ENCODE results near the gene SIN3A. TPM values are rescaled to one million over a fixed set of nuclear protein-coding genes. Genes with fewer than 3 reads are reported as not detected.

The SIN3A gene
- total and polyA plus RNA-seq, 2 experiments from 2014 or later, result 24.3 to 73.0 TPM

DNA sequence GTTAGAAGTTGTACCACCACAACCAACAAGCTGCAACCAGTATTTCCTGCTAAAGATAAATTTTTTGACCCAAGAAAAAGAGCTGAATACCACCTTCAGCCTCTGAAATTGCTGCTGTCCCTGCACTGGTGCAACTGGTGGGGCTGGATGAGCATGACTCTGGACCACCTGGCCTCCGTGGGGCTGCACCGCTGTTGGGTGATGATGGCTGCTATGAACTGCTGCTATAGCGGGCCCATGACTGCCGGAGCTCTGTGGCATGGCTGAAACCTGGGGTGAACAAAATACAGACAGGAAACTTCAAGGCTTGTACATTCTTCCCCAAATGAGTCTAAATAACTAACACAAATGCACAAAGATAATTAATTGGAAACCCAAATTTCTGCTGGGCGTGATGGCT lies 28.9 kb downstream of the SIN3A start (continued):
- TF ChIP-seq, protein P1, sequence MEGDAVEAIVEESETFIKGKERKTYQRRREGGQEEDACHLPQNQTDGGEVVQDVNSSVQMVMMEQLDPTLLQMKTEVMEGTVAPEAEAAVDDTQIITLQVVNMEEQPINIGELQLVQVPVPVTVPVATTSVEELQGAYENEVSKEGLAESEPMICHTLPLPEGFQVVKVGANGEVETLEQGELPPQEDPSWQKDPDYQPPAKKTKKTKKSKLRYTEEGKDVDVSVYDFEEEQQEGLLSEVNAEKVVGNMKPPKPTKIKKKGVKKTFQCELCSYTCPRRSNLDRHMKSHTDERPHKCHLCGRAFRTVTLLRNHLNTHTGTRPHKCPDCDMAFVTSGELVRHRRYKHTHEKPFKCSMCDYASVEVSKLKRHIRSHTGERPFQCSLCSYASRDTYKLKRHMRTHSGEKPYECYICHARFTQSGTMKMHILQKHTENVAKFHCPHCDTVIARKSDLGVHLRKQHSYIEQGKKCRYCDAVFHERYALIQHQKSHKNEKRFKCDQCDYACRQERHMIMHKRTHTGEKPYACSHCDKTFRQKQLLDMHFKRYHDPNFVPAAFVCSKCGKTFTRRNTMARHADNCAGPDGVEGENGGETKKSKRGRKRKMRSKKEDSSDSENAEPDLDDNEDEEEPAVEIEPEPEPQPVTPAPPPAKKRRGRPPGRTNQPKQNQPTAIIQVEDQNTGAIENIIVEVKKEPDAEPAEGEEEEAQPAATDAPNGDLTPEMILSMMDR (conservative IDR thresholded peaks at IDR 0.05; ENCODE audit: low read depth in 2 of 2), result no peak
- TF ChIP-seq, protein P2, sequence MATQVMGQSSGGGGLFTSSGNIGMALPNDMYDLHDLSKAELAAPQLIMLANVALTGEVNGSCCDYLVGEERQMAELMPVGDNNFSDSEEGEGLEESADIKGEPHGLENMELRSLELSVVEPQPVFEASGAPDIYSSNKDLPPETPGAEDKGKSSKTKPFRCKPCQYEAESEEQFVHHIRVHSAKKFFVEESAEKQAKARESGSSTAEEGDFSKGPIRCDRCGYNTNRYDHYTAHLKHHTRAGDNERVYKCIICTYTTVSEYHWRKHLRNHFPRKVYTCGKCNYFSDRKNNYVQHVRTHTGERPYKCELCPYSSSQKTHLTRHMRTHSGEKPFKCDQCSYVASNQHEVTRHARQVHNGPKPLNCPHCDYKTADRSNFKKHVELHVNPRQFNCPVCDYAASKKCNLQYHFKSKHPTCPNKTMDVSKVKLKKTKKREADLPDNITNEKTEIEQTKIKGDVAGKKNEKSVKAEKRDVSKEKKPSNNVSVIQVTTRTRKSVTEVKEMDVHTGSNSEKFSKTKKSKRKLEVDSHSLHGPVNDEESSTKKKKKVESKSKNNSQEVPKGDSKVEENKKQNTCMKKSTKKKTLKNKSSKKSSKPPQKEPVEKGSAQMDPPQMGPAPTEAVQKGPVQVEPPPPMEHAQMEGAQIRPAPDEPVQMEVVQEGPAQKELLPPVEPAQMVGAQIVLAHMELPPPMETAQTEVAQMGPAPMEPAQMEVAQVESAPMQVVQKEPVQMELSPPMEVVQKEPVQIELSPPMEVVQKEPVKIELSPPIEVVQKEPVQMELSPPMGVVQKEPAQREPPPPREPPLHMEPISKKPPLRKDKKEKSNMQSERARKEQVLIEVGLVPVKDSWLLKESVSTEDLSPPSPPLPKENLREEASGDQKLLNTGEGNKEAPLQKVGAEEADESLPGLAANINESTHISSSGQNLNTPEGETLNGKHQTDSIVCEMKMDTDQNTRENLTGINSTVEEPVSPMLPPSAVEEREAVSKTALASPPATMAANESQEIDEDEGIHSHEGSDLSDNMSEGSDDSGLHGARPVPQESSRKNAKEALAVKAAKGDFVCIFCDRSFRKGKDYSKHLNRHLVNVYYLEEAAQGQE (IDR thresholded peaks at IDR 0.05; ENCODE audit: unreplicated experiment), result no peak
- TF ChIP-seq ZNF114 (CRISPR knock-in tag; IDR thresholded peaks at IDR 0.05) (no peak), ZNF331 (CRISPR knock-in tag; IDR thresholded peaks at IDR 0.05; ENCODE audit: low read depth) (no peak), EZH2 (IDR thresholded peaks at IDR 0.05; ENCODE audit: low read depth, unreplicated experiment) (no peak)

DNA sequence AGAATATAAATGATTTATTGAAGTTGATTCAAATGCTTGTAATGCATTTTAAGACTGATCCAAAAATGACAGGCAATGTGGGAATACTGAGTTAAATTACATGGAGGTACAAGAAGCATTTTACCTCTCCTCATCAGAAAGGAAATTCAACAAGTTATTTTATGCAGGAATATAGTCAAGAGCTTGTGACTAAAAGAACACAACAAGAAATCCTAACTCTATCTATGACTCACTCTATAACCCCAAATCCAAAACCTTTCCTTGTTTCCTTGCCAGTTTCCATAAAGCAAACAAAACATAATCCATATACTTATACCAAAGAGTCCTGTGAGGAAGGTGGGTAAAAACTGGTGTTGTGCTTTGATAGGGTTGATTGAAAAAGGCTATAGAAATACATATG lies 30.8 kb downstream of the SIN3A start:
- no peaks in the 10 kb centered on the region for H3K27me3 Mint-ChIP-seq (ENCODE audit: insufficient read depth, low read depth, poor library complexity)
- Histone ChIP-seq H3K4me3 (no peak overlapping the region), H3K36me3 (ENCODE audit: insufficient read depth) (peaks cover 46% of the 10 kb centered on the region), H3K4me2 (no peak overlapping the region), H3K79me2 (replicated peaks; ENCODE audit: insufficient read depth) (peaks cover 59% of the 10 kb centered on the region), H3F3A (replicated peaks; ENCODE audit: low read depth) (peaks cover 3% of the 10 kb centered on the region; the same call in 1 of the 2 replicates), H3K27ac (ENCODE audit: low read depth) (no peak overlapping the region), H3K9me2 (ENCODE audit: insufficient read depth) (no peaks in the 10 kb centered on the region), H4K20me1 (replicated peaks; ENCODE audit: insufficient read depth) (peaks cover 25% of the 10 kb centered on the region), H3K4me1 (ENCODE audit: insufficient read depth) (no peaks in the 10 kb centered on the region), H2AFZ (no peak overlapping the region), H3K27me3 (ENCODE audit: insufficient read depth) (no peaks in the 10 kb centered on the region)
- no peaks in the 10 kb centered on the region for H3K9me3 Mint-ChIP-seq
- H3K36me3 Mint-ChIP-seq (ENCODE audit: low read depth), result peaks cover 40% of the 10 kb centered on the region
- no peak for TF ChIP-seq JUNB (IDR thresholded peaks at IDR 0.05; ENCODE audit: unreplicated experiment)
- TF ChIP-seq, protein P3, sequence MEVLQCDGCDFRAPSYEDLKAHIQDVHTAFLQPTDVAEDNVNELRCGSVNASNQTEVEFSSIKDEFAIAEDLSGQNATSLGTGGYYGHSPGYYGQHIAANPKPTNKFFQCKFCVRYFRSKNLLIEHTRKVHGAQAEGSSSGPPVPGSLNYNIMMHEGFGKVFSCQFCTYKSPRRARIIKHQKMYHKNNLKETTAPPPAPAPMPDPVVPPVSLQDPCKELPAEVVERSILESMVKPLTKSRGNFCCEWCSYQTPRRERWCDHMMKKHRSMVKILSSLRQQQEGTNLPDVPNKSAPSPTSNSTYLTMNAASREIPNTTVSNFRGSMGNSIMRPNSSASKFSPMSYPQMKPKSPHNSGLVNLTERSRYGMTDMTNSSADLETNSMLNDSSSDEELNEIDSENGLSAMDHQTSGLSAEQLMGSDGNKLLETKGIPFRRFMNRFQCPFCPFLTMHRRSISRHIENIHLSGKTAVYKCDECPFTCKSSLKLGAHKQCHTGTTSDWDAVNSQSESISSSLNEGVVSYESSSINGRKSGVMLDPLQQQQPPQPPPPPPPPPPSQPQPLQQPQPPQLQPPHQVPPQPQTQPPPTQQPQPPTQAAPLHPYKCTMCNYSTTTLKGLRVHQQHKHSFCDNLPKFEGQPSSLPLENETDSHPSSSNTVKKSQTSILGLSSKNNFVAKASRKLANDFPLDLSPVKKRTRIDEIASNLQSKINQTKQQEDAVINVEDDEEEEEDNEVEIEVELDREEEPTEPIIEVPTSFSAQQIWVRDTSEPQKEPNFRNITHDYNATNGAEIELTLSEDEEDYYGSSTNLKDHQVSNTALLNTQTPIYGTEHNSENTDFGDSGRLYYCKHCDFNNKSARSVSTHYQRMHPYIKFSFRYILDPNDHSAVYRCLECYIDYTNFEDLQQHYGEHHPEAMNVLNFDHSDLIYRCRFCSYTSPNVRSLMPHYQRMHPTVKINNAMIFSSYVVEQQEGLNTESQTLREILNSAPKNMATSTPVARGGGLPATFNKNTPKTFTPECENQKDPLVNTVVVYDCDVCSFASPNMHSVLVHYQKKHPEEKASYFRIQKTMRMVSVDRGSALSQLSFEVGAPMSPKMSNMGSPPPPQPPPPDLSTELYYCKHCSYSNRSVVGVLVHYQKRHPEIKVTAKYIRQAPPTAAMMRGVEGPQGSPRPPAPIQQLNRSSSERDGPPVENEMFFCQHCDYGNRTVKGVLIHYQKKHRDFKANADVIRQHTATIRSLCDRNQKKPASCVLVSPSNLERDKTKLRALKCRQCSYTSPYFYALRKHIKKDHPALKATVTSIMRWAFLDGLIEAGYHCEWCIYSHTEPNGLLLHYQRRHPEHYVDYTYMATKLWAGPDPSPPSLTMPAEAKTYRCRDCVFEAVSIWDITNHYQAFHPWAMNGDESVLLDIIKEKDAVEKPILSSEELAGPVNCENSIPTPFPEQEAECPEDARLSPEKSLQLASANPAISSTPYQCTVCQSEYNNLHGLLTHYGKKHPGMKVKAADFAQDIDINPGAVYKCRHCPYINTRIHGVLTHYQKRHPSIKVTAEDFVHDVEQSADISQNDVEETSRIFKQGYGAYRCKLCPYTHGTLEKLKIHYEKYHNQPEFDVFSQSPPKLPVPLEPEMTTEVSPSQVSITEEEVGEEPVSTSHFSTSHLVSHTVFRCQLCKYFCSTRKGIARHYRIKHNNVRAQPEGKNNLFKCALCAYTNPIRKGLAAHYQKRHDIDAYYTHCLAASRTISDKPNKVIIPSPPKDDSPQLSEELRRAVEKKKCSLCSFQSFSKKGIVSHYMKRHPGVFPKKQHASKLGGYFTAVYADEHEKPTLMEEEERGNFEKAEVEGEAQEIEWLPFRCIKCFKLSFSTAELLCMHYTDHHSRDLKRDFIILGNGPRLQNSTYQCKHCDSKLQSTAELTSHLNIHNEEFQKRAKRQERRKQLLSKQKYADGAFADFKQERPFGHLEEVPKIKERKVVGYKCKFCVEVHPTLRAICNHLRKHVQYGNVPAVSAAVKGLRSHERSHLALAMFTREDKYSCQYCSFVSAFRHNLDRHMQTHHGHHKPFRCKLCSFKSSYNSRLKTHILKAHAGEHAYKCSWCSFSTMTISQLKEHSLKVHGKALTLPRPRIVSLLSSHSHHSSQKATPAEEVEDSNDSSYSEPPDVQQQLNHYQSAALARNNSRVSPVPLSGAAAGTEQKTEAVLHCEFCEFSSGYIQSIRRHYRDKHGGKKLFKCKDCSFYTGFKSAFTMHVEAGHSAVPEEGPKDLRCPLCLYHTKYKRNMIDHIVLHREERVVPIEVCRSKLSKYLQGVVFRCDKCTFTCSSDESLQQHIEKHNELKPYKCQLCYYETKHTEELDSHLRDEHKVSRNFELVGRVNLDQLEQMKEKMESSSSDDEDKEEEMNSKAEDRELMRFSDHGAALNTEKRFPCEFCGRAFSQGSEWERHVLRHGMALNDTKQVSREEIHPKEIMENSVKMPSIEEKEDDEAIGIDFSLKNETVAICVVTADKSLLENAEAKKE (CRISPR knock-in tag; IDR thresholded peaks at IDR 0.05), result no peak
- no peak for TF ChIP-seq EZH2phosphoT487 (IDR thresholded peaks at IDR 0.05; ENCODE audit: unreplicated experiment)
- TF ChIP-seq ZNF114 (CRISPR knock-in tag; IDR thresholded peaks at IDR 0.05), result no peak
- TF ChIP-seq, protein P1 (conservative IDR thresholded peaks at IDR 0.05; ENCODE audit: low read depth in 2 of 2), result no peak
- H3K27ac Mint-ChIP-seq, result no peak overlapping the region
- H3K4me1 Mint-ChIP-seq, result no peaks in the 10 kb centered on the region
- no peak overlapping the region for H3K4me3 Mint-ChIP-seq
- DNase-seq (ENCODE audit: low spot score), result no peak
- ATAC-seq, result no peak

Measured in GM23338 (cell line).